EL (cell line): ENCODE data around the gene TMEM131.
"Not testable (repeated sequence)": the region's sequence is repeated elsewhere in the genome, so short reads cannot be mapped to it uniquely, and the experiment has no call there.

Experiments
- DNase-seq: peaks from one replicate; pipeline ENCODE4 v3.0.0-alpha.2; 2016

The TMEM131 gene, protein sequence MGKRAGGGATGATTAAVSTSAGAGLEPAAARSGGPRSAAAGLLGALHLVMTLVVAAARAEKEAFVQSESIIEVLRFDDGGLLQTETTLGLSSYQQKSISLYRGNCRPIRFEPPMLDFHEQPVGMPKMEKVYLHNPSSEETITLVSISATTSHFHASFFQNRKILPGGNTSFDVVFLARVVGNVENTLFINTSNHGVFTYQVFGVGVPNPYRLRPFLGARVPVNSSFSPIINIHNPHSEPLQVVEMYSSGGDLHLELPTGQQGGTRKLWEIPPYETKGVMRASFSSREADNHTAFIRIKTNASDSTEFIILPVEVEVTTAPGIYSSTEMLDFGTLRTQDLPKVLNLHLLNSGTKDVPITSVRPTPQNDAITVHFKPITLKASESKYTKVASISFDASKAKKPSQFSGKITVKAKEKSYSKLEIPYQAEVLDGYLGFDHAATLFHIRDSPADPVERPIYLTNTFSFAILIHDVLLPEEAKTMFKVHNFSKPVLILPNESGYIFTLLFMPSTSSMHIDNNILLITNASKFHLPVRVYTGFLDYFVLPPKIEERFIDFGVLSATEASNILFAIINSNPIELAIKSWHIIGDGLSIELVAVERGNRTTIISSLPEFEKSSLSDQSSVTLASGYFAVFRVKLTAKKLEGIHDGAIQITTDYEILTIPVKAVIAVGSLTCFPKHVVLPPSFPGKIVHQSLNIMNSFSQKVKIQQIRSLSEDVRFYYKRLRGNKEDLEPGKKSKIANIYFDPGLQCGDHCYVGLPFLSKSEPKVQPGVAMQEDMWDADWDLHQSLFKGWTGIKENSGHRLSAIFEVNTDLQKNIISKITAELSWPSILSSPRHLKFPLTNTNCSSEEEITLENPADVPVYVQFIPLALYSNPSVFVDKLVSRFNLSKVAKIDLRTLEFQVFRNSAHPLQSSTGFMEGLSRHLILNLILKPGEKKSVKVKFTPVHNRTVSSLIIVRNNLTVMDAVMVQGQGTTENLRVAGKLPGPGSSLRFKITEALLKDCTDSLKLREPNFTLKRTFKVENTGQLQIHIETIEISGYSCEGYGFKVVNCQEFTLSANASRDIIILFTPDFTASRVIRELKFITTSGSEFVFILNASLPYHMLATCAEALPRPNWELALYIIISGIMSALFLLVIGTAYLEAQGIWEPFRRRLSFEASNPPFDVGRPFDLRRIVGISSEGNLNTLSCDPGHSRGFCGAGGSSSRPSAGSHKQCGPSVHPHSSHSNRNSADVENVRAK (N-terminal part only)

DNA sequence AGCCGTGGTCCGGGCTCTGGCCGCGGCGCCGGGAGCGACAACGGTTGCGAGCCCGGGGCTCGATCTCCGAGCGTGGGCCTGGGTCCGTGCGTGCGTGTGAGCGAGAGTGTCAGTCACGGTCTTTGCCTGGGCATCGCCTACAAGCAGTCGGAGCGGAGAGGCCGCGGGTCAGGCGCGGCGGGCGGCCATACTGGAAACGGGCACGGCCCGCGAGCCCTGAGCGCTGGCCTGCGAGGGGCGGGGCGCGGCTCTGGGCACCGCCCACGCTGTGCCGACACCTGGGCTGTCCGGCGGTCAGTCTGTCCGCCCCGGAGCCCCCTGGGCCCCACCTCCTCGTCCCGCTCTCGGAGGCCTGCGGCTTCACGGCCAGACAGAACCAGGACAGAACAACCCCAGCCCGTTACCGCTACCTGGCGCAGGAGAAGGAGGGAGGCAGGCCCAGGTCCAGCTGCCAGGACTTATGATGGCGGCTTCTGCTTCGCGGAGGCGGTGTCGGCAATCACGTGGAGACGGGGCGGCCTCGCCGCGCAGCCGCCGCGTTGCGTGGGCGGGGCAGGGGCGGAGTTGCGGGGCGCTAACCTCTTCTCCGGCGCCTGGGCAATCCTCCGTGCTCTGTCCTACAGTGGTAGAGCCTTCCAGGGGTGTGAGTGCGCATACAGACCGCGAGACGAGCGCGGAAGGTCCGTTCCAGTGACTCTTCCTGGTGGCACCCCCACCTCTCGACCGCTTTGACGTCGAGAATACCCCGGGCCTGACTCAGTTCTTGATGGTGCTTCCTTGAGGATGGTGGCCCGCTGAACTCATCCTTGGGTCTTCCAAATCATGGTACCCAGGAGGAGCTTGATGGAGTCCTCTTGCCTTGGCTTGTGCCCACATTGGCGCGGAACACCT lies at the start of gene TMEM131:
Gene TMEM131 (minus strand): TSS at position 215 of the 891 bp plus-strand sequence. CDS start 286 bp downstream, outside the sequence.
- DNase-seq, result peak; percentile 94

DNA sequence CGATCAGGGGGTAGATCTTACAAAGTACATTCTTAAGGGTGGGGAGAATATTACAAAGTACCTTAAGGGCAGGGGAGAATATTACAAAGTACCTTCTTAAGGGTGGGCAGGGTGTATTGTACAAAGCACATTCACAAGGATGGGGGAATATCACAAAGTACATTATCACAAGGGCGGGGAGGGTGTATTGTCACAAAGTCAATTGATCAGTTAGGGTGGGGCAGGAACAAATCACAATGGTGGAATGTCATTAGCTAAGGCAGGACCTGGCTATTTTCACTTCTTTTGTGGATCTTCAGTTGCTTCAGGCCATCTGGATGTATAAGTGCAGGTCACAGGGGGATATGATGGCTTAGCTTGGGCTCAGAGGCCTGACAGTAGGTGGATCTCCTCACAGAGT lies 49.0 kb upstream of the TMEM131 start:
- DNase-seq, result not testable (repeated sequence)

DNA sequence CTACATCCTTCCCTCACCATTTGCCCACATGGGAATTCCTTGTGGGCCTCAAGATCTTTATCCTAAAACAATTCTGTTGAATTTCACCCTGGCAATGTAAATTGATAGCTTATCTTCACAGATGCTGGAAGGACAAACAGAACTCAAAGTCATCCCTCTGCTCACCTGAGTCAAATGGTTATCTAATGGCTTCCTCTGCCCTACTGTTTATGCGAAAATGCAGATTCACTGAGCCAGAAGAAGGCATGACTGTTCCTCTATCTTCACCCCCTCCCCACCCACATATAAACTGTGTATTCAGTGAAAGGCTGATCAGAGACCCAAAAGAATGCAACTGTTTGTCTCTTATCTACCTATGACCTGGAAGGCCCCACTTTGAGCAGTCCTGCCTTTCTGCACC lies 47.4 kb upstream of the TMEM131 start:
- no peak for DNase-seq

DNA sequence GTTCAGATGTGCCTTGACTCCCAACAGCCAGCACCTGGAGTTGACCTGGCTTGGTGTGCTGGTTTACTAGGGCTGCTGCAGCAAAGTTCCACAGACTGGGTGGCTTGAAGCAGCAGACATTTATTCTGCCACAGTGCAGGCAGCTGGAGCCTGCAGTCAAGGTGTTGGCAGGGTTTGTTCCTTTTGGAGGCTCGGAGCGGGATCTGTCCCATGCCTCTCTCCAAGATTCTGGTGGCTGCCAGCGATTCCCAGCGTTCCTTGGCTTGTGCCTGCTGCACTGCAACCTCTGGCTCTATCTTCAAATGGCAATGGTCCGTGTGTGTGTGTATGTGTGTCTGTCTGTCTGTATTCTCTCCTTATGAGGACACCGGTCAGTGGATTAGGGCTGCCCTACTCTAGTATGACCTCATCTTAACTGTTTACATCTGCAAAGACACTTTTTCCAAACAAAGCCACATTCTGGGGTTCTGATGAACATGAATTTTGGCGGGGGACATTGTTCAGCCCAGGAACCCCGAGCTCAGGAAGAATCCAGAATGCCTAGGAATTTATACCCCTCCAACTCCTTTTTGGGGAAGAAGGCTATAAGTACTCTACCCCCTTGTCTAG lies 44.7 kb upstream of the TMEM131 start:
- DNase-seq, result no peak

DNA sequence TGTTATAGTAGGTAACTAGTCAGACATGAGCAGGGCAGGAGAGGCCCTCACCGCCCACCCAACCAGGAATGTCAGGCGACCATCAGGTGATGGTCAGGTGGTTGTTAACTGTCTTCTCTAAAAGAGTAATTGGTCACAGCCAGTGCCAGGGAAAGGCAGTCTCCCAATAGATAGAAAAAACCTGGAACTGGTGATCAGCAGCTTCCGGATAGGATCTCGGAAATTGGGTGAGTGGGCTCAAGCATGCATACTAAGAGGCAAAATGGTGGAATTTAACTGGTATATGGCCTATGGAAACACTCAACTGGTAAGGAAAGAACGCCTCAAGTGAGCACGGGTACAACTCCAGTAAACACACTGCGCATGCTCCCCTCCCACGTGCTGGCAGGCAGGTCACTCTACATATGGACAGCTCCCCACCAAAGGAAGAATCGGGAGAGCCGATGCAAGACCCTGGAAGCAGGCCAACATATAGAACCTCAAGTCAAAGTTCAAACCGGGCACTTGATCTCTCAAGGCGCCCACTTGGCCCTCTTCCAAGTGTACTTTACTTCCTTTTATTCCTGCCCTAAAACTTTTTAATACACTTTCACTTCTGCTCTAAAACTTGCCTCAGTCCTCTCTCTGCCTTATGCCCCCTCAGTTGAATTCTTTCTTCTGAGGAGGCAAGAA lies 43.5 kb upstream of the TMEM131 start:
- no peak for DNase-seq

DNA sequence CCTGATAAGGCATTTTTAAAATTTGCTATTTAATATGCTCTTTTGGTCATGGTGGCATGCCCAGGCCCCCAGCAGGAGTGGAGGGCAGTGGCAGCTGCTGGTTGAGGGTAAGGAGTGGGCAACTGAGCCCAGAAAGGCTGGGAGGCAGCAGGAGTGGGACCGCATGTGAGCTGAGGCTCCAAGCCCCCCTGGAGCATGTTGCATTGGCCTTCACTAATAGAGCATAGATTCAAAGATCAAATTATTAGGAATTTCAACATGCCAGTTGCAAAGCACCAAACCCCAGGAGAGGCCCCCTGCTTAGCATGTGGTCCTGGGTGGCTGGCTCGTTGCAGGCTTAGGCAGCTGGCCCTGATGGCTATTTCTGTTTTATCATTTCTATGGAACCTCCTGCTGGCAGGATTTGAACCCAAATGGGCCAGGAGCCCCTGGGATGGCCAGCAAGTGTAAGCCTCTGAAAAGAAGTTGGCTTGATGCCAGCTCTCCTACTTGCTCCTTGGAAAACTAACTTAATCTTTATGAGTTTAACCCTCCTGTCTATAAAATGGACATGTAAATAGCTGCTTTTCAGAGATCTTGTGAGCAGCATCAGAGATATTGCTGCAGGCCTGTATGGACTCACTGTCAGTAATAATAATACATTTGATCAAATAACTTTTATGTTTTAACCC lies 42.1 kb upstream of the TMEM131 start:
- DNase-seq, result no peak

DNA sequence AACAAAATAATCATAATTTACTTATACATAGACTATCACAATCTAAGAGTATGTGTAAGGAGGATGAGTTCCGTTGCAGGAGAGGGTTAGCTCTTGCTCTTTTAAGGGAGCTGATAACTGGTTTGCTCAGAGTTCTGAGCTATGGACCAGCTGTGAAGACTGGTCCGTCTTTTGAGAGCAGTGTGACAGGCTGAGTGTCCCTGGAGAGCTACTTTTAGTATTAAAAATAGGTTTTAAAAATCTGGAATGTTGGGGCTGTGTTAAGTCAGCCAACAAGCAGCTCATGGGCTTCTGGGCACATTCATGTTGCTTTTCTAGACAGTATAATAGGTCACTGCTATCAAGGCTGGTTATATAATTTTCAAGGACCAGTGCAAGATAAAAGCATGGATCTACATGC lies 41.5 kb upstream of the TMEM131 start:
- DNase-seq, result no peak

DNA sequence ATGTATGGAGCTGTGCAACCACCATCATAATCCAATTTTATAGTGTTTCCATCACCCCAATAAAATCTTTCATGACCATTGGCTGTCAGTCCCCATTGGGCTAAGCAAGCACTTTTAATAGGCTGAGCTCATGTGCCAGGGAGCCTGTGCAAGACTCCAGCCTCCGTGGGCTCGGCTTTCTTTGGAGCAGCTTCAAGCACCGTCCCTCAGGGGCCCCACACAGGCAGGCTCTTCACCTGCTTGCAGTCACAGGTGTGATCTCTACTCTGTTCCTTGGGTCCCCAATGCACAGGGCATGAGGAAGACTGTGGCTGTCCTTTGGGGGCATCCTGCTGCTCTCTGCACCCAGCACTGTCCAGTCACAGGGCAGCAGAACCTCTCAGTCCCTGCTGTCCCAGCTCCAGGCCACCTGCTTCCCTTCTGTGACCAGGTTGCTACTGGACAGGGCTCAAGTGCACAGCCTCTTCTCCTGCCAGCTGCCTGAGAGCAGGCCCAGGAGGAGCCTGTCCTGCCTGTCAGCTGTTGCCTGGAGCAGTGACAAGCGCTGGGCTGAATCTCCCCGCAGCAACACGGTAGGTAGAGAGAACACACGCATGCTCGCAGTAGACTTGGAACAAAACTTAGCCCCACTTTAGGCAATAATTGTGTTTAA lies 40.7 kb upstream of the TMEM131 start:
- no peak for DNase-seq

DNA sequence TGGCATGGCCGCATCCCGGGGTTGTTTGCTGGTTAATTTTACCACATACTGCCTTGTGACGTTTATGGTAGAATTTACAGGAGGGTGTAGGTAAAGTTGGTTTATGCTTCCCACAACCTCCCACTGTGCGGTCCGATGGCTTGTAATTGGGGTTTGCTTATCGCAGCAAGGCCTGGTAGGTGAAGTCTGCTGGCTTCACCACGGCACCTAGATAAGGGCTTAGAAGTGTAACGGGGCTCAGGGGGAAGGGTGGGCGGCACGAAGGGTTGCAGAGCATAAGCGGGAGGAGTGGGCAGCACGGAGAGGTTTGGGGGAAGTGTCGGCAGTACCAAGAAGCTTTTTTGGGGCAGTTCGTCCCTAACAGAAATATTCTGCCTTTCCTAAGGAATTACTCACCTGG lies 39.0 kb upstream of the TMEM131 start:
- DNase-seq, result no peak

DNA sequence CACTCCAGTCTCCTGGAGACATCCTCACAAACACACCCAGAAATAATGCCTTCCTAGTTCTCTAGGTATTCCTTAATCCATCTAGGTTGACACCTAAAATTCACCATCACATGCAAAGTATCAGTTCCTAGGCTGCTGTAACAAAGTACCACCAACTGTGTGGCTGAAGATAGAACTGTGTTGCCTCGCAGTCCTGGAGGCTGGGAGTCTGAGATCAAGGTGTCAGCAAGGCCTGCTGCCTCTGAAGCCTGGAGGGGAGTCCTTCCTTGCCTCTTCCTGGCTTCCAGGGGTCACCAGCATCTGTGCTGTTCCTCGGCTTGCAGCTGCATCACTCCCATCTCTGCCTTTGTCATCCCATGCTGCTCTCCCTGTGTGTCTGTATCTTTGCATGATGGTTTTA lies 36.3 kb upstream of the TMEM131 start:
- no peak for DNase-seq

DNA sequence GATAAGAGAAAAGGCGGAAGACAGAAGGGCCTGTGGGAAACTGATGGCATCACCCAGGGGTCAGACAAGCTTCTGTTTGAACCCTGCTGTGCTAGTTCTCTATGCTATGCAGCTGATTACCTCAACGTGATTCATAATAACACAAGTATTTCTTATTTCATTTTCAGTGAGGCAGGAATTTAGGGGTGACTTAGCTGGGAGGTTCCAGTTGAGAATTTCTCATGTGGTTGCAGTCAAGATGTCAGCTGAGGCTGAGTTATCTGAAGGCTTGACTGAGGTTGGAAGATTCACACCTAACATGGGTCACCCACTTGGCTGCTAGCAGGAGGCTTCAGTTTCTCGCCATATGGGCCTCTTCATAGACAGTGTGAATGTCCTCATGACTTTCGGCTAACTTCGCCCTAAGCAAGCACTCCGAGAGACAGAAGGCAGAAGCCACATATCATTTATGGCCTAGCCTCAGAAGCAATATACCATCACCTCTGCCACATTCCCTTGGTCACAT lies 34.0 kb upstream of the TMEM131 start:
- peak; percentile 31 for DNase-seq

DNA sequence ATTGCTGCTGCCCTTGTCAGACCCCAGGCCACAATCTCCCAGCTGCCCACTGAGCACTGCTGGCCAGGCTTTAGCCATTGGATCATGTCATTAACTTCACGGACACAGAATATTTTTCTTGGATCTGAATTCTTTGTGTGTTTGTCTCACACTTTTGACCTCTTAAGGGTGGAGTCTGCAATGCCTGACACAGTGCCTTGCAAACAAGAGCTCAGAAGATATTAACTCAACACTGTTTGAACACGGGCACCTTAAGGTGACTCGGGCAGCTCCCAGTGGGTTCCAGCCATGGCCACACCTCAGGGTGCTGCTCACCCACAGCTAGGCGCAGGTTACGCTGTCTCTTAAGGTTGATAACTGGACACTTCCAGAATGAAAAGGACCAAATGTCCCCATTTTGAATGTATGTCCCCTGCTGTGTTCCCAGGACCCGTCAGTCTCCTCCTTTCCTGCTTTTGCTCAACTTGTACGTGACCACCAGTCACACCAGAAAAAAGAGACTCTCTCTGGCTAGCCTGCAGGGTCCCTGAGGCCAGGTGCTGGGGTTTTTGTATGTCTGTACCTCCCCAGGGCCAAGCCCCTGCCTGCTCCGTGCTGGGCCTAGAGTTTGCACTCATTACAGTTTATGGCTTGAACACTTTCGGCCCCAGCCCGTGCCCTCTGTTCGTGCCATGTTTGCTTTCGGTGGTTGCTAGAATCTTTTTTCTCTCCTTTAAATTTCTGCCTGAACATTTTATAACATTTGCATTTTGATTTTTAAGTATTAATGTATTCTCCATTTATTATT lies 33.4 kb upstream of the TMEM131 start:
- no peak for DNase-seq

DNA sequence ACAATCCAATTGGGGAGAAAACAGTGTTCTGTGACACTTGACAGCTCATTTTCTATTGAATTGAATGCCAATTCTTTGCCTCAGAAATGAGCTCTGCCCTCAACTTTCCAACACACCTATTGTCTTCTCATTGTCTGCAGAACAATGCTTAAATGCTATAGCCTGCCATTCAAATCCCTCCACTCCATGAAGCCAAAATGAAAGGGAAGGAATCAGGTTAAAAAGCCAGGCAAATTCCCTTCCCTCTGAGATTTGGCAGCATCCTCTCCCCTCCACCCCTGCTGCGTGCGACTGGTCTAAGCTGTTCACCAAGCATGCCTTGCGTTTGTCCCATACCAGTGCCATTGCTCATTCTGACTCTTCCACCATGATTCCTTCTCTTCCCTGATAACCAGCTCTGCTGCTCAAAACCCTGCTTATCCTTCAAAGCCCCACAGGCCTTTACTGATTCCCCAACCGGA lies 32.4 kb upstream of the TMEM131 start:
- DNase-seq, result peak; percentile 67

DNA sequence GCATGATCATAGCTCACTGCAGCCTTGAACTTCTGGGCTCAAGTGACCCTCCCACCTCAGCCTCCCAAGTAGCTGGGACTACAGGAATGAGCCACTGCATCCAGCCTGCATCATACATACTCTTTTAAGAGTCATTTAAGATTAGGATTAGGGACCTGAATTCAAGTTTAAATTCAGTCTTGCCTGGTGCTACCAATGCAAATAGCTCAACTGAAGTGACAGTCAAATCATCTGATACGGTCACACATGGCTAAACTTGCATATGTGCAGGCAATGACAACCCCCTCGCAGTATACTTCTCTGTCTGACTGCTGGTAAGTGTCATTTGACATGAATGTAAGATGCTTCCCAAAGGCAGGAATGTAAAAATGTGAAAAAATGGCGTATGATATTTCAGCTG lies 31.8 kb upstream of the TMEM131 start:
- no peak for DNase-seq

DNA sequence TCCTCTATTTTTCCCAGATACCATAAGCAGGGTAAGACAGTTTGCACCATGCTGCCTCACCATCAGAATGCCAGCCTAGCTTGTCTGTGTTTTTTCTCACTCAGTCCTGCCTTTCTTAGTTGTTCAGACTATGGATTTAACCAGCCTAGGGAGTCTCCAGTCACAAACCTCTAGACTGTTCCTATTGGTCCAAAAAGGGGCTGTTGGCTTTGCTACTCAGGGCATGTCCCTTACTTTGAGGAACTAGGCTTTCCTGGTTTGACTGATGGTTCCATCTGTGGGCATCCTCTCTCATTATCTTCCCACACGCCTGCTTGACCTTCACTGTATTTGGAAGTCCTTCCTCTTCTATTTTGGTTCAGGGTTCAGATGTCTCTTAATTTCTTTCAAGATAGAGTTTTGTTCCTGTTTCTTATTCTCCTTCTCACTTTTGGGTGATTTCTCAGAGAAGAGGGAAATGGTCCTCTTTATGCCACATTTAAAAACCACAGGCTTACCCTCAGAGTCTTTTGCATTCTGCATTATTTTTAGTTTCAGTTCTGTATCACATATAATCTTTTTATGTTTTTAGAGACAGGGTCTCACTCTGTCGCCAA lies 31.3 kb upstream of the TMEM131 start:
- DNase-seq, result no peak

DNA sequence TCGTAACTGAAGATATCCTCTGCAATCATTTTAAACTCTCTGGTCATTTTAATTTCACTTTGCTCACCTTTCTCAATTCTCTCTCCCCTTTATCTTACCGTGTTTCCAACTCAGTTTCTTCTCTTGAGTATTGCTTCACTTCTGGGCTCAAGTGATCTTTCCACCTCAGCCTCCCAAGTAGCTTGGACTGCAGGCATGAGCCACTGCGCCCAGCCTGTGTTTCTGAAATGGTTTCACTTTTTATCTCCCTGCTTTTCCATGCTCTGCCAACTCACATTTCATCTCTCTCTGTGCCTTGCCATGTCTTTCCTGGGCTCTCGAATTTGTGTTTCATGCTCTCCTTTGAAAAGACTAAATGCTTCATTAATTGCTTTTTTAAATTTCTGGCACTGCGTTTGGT lies 30.5 kb upstream of the TMEM131 start:
- DNase-seq, result no peak

DNA sequence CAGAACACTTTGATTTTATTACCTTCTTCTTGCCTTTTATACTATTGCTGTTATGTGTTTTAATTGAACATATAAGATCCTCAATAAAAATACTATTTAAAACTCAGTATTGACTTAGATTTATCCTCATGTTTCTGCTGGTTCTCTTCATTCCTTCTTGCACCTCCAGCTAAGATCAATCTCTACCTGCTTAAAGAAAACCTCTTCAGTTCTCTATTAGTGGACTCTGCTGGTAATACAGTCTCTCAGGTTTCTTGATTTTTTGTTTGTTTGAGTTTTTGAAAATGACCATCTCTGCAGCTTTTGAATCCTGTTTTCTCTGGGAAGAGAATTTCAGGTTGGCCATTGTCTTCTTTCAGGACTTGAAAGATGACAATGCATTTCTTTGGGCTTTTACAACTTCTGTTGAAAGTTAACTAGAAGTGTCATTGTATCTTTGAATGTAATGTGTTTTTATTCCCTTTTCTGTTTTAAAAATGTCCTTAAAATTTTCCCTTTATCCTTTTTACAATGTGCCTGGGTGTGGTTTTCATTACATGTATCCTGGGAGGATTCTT lies 29.8 kb upstream of the TMEM131 start:
- DNase-seq, result no peak

DNA sequence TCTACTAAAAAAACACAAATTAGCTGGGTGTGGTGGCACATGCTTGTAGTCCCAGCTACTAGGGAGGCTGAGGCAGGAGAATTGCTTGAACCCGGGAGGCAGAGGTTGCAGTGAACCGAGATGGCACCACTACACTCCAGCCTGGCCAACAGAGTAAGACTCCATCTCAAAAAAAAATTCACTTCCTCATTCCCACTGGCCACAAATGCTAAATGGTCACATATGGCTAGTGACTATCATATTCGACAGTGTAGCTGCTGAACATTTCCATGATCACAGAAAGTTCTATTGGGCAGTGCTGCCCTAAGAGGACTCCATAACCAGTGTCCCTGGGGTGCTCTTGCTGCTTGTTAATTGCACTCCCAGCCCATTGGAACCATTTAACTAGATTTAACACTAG lies 26.3 kb upstream of the TMEM131 start:
- not testable (repeated sequence) for DNase-seq
